ENCODE data around the gene KIAA1671. TPM values are rescaled to one million over a fixed set of nuclear protein-coding genes. Genes with fewer than 3 reads are reported as not detected.

The KIAA1671 gene
- total and polyA plus RNA-seq, 2 of the 4 experiments (the other 2 are of a cell fraction): 0.02 TPM; not detected in 1

- no peak for DNase-seq
- no peak overlapping the region for H3K9ac ChIP-seq (ENCODE audit: low read depth, low read length)
- H3K23ac ChIP-seq (ENCODE audit: low read depth, low read length): no peak overlapping the region
- H3K9me3 ChIP-seq (ENCODE audit: control insufficient read depth, insufficient read depth, low read length): no peaks in the 10 kb centered on the region
- H4K91ac ChIP-seq (ENCODE audit: insufficient read depth, low read depth, low read length): no peak overlapping the region
- no peak overlapping the region for H2BK5ac ChIP-seq (ENCODE audit: low read depth, low read length, poor library complexity, severe bottlenecking)
- in situ Hi-C loops (cut with MboI; ENCODE audit: low sequenced_read_pairs): no loop called here
- WGBS, 2 experiments (ENCODE audit: extremely low coverage in 2 of 2, insufficient read length in 1 of 2): no CpG with 5 or more reads among the region's 7 CpGs
- H3K27me3 ChIP-seq (ENCODE audit: control insufficient read depth, insufficient read depth, low read length): no peaks in the 10 kb centered on the region
- no peaks in the 10 kb centered on the region for H3K36me3 ChIP-seq (ENCODE audit: control insufficient read depth, insufficient read depth, low read length)
- H2AK9ac ChIP-seq (replicated peaks; ENCODE audit: low read depth, low read length, poor library complexity): no peak overlapping the region
- H3K4me3 ChIP-seq (ENCODE audit: insufficient read depth, low read depth, low read length): no peak overlapping the region
- dilution Hi-C loops (cut with HindIII; ENCODE audit: low sequenced_read_pairs, unreplicated experiment): no loop called here
- H3K4me1 ChIP-seq (ENCODE audit: control insufficient read depth, insufficient read depth, low read length): no peaks in the 10 kb centered on the region
- TF ChIP-seq MAFK (IDR thresholded peaks at IDR 0.05; ENCODE audit: low read depth, low read length) (no peak), POLR2A (IDR thresholded peaks at IDR 0.05; ENCODE audit: low read depth, low read length) (no peak), RFX5 (IDR thresholded peaks at IDR 0.05; ENCODE audit: low read depth, low read length) (no peak)
- no peak overlapping the region for H3K4ac ChIP-seq (ENCODE audit: low read depth, low read length)
- H4K5ac ChIP-seq (ENCODE audit: low read depth, low read length): no peak overlapping the region
- no peak overlapping the region for H3K56ac ChIP-seq (ENCODE audit: extremely low read depth, insufficient read depth, low read length)
- no peak overlapping the region for H4K8ac ChIP-seq (ENCODE audit: low read depth in 2 of 2, low read length in 2 of 2)
- H3K9me1 ChIP-seq (ENCODE audit: insufficient read depth, low read length): no peaks in the 10 kb centered on the region
- intact Hi-C loops (cut with micrococcal nuclease): no loop called here
- H2BK20ac ChIP-seq (ENCODE audit: low read depth, low read length): no peak overlapping the region
- CTCF ChIA-PET: no interaction called here
- ATAC-seq (ENCODE audit: low read depth): no peak
- no peaks in the 10 kb centered on the region for H3K79me1 ChIP-seq (ENCODE audit: low read depth in 1 of 2, low read length in 2 of 2)
- no peak overlapping the region for H3K27ac ChIP-seq (ENCODE audit: insufficient read depth, low read length)
- no TSS peak for BruUV-seq (replicated peaks)
- no peak overlapping the region for H3K18ac ChIP-seq (ENCODE audit: low read depth, low read length)
- no peak overlapping the region for H2BK120ac ChIP-seq (ENCODE audit: low read depth, low read length)
- H4K20me1 ChIP-seq (ENCODE audit: insufficient read depth, low read length): no peaks in the 10 kb centered on the region
- H3K14ac ChIP-seq (replicated peaks; ENCODE audit: low read depth, low read length): no peak overlapping the region
- H2AFZ ChIP-seq (replicated peaks; ENCODE audit: low read length, poor library complexity): no peak overlapping the region
- H2AK5ac ChIP-seq (ENCODE audit: low read depth, low read length): no peak overlapping the region
- H2BK15ac ChIP-seq (ENCODE audit: low read depth, low read length): no peak overlapping the region
- no peak overlapping the region for H3K4me2 ChIP-seq (ENCODE audit: low read depth, low read length)
- POLR2A ChIA-PET (ENCODE audit: unreplicated experiment): no interaction called here
Observed at GRCh38 chr22:24992946-24993345, 40.4 kb downstream of the KIAA1671 start.
